HG03139 (cell line): Measurements from ENCODE around the gene FXYD6.

Source experiments
- ATAC-seq: cut with Tn5 transposase; IDR thresholded peaks from one replicate; pipeline ENCODE4 v1.9.1; 2021; ENCODE audit not compliant: unreplicated experiment

The FXYD6 gene

GRCh38 chr11:117795638-117796455 lies 80.6 kb downstream of the FXYD6 start:
- ATAC-seq, result no peak

DNA sequence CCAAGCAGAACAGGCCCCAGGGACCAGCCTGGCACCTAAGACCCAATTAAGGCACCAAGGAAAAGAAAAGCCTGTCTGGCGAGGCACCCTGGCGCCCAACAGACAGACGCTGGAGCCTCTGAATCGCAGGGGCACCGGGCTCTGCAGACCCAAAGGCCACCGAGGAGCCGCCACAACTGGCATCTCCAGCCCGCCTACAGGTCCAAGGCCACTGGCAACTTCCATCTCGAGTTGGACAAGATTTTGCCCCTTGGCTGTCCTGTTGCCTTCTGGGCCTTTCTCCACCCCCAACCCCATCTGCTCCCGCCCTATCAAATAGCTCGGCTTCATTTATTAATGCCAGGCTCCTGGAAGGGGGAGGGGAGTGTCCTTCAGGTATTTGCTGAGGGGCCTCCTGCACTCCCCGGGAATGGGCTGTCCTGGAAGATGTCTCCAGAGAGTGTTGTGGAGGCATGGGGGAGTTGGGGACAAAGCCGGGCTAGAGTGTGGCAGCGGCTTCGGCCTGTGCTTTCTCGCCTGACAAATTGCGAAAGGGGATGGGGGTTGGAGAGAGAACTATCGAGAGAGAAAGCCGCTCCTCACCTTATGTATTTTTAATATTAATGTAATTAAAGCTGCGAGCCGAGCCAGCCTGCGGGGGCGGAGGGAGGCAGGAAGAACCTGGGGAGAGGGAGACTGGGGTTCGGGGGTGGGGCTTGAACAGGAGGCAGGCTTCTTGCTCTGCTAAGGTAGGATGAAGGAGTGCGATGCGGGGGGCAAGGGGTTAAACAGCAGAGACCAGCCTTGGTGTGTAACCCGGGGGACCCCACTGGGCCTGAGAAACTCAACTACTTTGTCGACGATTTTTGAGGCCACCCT lies 81.5 kb downstream of the FXYD6 start:
- ATAC-seq, result no peak

- ATAC-seq, result no peak
Observed at GRCh38 chr11:117794135-117794534, 82.3 kb downstream of the FXYD6 start.

- no peak for ATAC-seq
Observed at GRCh38 chr11:117793583-117793982, 82.9 kb downstream of the FXYD6 start.

DNA sequence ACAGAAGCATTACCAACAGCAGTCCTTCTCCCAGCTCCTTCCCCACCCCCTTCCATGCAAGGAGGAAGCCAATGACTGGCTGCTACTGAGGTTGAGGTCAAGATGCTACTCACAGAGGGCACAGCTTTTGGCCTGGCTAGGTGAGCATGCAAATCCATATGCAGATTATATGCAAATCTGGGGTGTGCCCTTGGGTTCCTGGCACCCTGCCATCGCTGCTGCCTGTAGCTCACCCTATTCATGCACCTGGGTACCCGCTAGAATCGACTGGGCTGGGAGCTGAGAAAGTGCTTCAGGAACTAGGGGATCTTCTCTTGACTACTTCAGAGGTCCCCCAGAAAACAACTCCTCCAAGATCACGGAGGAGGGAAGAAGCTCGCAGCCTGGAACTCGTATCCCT lies 83.5 kb downstream of the FXYD6 start:
- no peak for ATAC-seq

DNA sequence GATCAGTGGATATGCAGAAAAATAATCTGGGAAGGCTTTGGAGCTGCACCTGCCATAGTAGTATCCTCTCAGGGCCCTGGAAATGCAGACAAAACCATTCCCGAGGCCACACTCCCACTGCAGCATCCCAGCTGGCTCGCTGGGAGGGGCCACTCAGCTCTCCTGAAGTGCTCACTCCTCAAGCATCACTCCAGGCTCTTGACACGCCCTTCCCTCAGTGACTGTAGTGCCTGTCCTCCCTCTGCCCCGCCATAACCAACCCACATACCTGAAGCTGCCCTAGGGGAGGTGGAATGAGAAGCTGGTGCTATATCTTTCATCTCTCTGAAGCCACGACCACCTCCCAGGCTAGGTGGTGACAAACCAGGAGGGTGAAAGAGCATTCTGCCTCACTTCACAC lies 84.2 kb downstream of the FXYD6 start:
- no peak for ATAC-seq

DNA sequence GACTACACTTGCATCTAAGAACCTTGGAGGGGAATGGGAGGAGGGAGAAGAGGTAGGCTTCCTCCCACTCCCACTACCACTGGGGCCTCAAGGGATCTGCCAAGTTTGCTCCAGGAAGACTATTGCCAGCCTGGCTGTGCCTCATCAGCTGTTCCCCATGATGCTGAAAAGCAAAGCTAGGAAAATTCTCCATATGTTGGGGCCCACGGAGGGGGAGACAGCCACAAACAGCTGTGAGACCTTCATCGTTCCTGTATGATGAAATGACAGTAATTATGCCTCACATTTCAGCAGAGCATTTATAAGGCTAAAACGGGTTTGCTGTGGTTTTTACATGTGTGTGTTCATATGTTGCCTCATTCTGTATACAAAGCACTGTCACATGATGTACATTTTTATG lies 86.2 kb downstream of the FXYD6 start:
- no peak for ATAC-seq

DNA sequence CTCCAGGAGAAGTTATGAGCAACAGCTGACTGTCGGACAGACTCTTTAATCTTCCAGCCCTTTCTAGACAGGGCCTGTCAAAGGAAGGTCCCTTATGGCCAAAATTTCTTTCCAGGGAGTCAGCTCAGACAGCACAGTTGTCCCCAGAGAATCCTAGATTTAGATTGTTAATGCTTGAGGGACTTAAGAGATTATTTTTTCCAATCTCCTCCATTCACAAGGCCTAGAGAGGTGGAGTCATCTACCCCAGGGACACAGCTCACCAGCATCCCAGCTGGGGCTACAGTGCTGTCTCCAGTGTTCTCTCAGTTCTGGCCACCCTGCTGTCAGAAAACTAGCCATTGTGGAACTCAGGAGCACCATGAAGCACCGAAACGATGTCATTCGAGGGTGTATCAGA lies 87.2 kb downstream of the FXYD6 start:
- no peak for ATAC-seq
